IPS-NIHi7 (cell line): ENCODE results near the gene SHH.

Experiments used
- DNase-seq: peaks from one replicate; pipeline ENCODE4 v3.0.0; 2012; ENCODE audit warnings: mixed read lengths; ENCODE audit errors: extremely low spot score

Gene SHH

GRCh38 chr7:155811895-155812761 is at the start of gene SHH:
TSS of gene SHH (minus strand) at chr7:155812463. CDS start at chr7:155812122, 341 bp downstream.
- DNase-seq, result no peak

- DNase-seq, result no peak
These were observed 49.2 kb upstream of the SHH start for GRCh38 chr7:155861480-155861868.

GRCh38 chr7:155860840-155861479 is 48.7 kb upstream of the SHH start:
- no peak for DNase-seq

GRCh38 chr7:155860461-155860839 is 48.2 kb upstream of the SHH start:
- DNase-seq, result no peak

- no peak for DNase-seq
These were observed 46.3 kb upstream of the SHH start for GRCh38 chr7:155858521-155859061.

- DNase-seq, result no peak
These were observed 44.9 kb upstream of the SHH start for GRCh38 chr7:155857141-155857540.

GRCh38 chr7:155856656-155857055 is 44.4 kb upstream of the SHH start:
- DNase-seq, result no peak

GRCh38 chr7:155852426-155853301 is 40.4 kb upstream of the SHH start:
- DNase-seq, result no peak

GRCh38 chr7:155851892-155852291 is 39.6 kb upstream of the SHH start:
- DNase-seq, result no peak

- DNase-seq, result no peak
These were observed 38.8 kb upstream of the SHH start for GRCh38 chr7:155850766-155851678.

GRCh38 chr7:155850001-155850436 is 37.8 kb upstream of the SHH start:
- DNase-seq, result no peak

GRCh38 chr7:155848691-155849669 is 36.7 kb upstream of the SHH start:
- no peak for DNase-seq

- DNase-seq, result no peak
These were observed 35.7 kb upstream of the SHH start for GRCh38 chr7:155847821-155848435.

GRCh38 chr7:155846936-155847335 is 34.7 kb upstream of the SHH start:
- no peak for DNase-seq

- no peak for DNase-seq
These were observed 33.9 kb upstream of the SHH start for GRCh38 chr7:155846156-155846555.

GRCh38 chr7:155845226-155845625 is 33.0 kb upstream of the SHH start:
- no peak for DNase-seq

- no peak for DNase-seq
These were observed 32.3 kb upstream of the SHH start for GRCh38 chr7:155844526-155844925.

GRCh38 chr7:155844019-155844453 is 31.8 kb upstream of the SHH start:
- no peak for DNase-seq

GRCh38 chr7:155843426-155844018 is 31.3 kb upstream of the SHH start:
- DNase-seq, result no peak
